ENCODE results near the gene OCA2. TPM values are rescaled to one million over a fixed set of nuclear protein-coding genes. Genes with fewer than 3 reads are reported as not detected.

Gene OCA2
- total RNA-seq, 1 experiment from 2014 or later, result 0.31 TPM

DNA sequence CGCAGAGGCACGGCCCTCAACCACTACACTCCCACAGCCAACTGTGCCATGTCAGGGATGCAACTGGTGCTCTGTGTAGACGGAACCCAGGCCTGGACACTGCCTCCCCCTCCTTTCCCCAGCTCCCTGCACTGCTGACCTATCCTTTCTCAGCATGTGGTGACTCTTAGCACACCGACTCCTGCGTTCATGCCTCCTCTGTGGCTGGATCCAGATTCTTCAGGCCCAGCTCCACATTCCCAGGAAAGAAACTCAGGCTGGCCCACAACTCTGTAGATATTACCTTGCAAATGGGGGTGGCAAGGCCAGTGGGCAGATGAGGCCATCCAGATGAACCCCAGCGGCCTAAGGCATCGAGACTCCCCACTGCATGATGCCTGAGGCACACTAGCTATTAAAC is 272.7 kb downstream of the OCA2 start:
- H4K91ac ChIP-seq (ENCODE audit: insufficient read length, low read depth, low read length), result no peak overlapping the region
- no peak overlapping the region for H3K27ac ChIP-seq (ENCODE audit: insufficient read length, low read depth, low read length)
- Mint-ChIP-seq H3K4me1 (peaks cover 4% of the 10 kb centered on the region in 2 experiments), H3K36me3 (ENCODE audit: insufficient read depth in 1 of 3, low read depth in 3 of 3) (no peaks in the 10 kb centered on the region), H3K9me3 (peaks cover 0 to 1% of the 10 kb centered on the region in 2 experiments; a peak in 1 of 5 replicates), H3K4me3 (no peak overlapping the region), H3K27ac (no peak overlapping the region), H3K27me3 (ENCODE audit: low read depth) (no peaks in the 10 kb centered on the region)
- no peak overlapping the region for H2AK5ac ChIP-seq (ENCODE audit: insufficient read length, low read length)
- H4K20me1 ChIP-seq (ENCODE audit: control insufficient read depth, insufficient read depth, insufficient read length), result no peaks in the 10 kb centered on the region
- no peak overlapping the region for H2BK120ac ChIP-seq (ENCODE audit: low read depth, low read length, poor library complexity, severe bottlenecking)
- no peaks in the 10 kb centered on the region for H3K23me2 ChIP-seq (ENCODE audit: insufficient read length, low read depth, low read length, poor library complexity, severe bottlenecking)
- no peaks in the 10 kb centered on the region for H3K9me3 ChIP-seq (ENCODE audit: control insufficient read depth, low read depth, low read length)
- no peak for TF ChIP-seq CTCF (conservative IDR thresholded peaks at IDR 0.05)
- no peak overlapping the region for H4K8ac ChIP-seq (replicated peaks; ENCODE audit: insufficient read length, low read depth, low read length)
- H3K14ac ChIP-seq (ENCODE audit: insufficient read depth, low read length), result no peak overlapping the region
- no peak overlapping the region for H2BK5ac ChIP-seq (ENCODE audit: insufficient read length, low read length)
- no peak overlapping the region for H2BK20ac ChIP-seq (ENCODE audit: low read depth, low read length, poor library complexity, severe bottlenecking)
- no peaks in the 10 kb centered on the region for H3K27me3 ChIP-seq (ENCODE audit: insufficient read depth, low read length)
- no peaks in the 10 kb centered on the region for H3K79me2 ChIP-seq (ENCODE audit: insufficient read depth, low read length)
- no peak overlapping the region for H3K18ac ChIP-seq (ENCODE audit: insufficient read length, low read depth, low read length)
- no peak overlapping the region for H3T11ph ChIP-seq (ENCODE audit: low read length)
- no peak overlapping the region for H3K4ac ChIP-seq (ENCODE audit: low read depth, low read length)
- H2AFZ ChIP-seq (ENCODE audit: low read length), result no peak overlapping the region
- no peak overlapping the region for H3K23ac ChIP-seq (ENCODE audit: insufficient read length, low read depth, low read length)
- H3K4me2 ChIP-seq (ENCODE audit: insufficient read depth, insufficient read length, low read length), result no peak overlapping the region
- no peak for DNase-seq
- no peak overlapping the region for H3K9ac ChIP-seq (ENCODE audit: extremely low read depth, insufficient read length, low read length)
- H3K79me1 ChIP-seq (ENCODE audit: insufficient read depth, low read depth, low read length, poor library complexity, severe bottlenecking), result no peaks in the 10 kb centered on the region
- H3K56ac ChIP-seq (ENCODE audit: insufficient read length, low read depth, low read length), result no peak overlapping the region
- H2BK15ac ChIP-seq (ENCODE audit: low read depth, low read length), result no peak overlapping the region
- H4K5ac ChIP-seq (ENCODE audit: insufficient read length, low read depth, low read length), result no peak overlapping the region
- WGBS (ENCODE audit: extremely low coverage, insufficient read length, low lambda C conversion rate), result no CpG with 5 or more reads among the region's 7 CpGs
- H3K4me1 ChIP-seq (ENCODE audit: insufficient read depth, low read length), result no peaks in the 10 kb centered on the region
- no peak overlapping the region for H2BK12ac ChIP-seq (ENCODE audit: insufficient read length, low read depth, low read length)

All from H9 (cell line).